Activated CD4-positive, alpha-beta T cell treated with anti-CD3 and anti-CD28 coated beads, Interleukin-2, amount 50 U/mL, for 24 hours (primary cell): ENCODE data around the gene TDRD1.

Experiments
- DNase-seq, 2 donors: peaks; one replicate each; pipeline ENCODE4 v3.0.0-alpha.2; 2020; ENCODE audit warnings: low read depth in 1 of 2, low spot score in 1 of 2

TDRD1 gene

DNA sequence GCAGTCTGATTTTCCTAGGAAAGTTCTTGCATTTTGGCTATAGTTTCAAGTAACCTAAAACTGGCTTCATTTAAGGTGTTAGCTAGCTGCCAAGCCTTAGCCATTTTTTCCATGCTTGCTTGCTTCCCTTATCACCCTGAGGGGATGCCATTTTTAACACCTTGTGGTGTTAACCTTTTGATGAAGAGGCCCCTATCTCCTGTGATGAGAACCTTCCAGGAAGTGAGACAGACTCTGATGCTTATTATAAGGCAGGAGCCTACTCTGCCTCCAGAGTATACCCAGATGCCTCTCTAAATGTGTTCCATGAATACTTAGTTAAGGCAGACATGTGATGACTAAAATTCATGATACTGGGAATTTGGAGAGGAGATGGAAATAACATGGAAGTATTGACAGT is 55.0 kb downstream of the TDRD1 start:
- DNase-seq: no peak

DNA sequence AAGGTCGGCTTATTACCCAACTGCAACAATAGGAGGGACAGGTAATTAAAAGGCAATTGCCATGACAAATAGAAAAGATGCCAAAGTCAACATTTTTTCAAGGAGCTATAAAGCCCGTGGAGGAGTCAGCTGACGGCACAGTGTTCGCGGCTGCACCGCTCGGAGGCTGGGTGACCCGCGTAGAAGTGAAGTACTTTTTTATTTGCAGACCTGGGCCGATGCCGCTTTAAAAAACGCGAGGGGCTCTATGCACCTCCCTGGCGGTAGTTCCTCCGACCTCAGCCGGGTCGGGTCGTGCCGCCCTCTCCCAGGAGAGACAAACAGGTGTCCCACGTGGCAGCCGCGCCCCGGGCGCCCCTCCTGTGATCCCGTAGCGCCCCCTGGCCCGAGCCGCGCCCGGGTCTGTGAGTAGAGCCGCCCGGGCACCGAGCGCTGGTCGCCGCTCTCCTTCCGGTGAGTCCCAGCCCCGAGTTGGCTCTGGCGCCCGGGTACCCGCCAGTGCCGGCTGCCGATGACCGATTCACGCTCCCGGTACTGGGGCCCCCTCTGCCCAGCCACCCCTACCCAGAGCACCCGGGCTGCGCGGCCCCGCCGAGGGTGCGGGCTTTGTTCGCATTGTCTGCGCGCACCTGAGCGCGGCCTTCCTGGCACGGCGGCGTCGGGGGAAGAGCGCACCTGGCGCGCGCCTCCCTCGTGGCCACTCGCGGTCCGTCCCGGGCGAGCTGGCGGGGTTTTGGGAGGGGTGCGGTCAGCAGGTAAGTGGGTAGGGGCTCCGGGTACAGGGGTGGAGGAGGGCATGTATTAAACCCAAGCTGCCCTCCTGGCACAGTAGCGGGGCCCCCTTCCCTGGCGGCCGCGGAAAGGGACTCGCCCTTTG is 60.2 kb downstream of the TDRD1 start, which contains the start of gene VWA2:
TSS of gene VWA2 (plus strand) at position 138 of the 877 bp plus-strand sequence. CDS start 9,460 bp downstream, outside the sequence.
- DNase-seq: peak in 1 of 2 donors; percentile 1

DNA sequence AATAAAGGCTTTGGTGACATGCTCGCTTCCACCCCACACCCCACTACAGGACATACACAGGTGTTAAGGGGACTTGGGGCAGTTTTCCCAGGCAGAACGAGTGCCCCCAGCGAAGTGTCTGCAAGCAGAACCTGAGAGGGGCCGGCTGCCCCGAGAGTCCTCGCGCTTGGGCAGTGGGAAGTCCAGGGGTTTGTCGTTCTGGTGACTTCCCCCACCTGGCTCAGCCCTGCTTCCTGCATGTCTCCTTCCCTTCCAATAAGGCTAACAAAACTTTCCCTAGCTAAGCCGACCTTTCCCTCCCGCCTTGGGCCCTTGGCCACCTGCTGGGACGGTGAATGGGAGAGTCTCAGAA is 60.8 kb downstream of the TDRD1 start:
- DNase-seq: no peak

DNA sequence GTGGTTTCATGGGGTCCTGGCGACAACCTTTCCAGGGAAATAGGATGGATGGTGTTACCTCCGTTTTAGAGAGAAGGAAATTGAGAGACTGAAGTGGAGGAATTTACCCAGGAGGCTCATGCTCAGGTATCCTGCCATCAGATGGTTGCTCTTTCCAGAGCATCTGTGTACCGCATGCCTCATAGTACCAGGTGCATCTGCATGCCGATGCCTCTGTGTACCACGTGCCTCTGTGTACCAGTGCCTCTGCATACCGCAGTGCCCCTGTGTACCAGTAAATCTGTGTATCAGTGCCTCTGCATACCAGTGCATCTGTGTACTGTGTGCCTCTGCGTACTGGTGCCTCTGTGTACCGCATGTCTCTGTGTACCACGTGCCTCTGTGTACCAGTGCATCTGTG is 63.1 kb downstream of the TDRD1 start:
- DNase-seq: no peak

DNA sequence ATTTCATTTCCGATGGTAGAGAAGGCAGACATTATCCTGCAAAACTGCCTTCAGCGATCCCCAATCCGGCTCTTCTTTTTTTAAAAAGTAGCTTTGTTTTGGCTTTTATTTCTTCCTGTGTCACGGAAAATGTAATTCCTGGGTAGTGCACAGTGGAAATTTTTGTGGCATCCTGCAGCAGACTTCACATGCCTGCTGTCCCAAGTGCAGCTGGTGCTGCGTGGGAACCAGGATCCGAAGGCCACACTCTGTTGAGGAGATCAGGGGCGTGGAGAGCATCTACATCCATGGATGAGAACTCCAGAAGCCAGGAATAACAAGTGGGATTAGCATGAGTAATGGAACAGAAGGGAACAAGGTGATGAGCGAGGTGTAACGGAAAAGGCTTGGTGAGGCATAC is 64.5 kb downstream of the TDRD1 start:
- no peak for DNase-seq

DNA sequence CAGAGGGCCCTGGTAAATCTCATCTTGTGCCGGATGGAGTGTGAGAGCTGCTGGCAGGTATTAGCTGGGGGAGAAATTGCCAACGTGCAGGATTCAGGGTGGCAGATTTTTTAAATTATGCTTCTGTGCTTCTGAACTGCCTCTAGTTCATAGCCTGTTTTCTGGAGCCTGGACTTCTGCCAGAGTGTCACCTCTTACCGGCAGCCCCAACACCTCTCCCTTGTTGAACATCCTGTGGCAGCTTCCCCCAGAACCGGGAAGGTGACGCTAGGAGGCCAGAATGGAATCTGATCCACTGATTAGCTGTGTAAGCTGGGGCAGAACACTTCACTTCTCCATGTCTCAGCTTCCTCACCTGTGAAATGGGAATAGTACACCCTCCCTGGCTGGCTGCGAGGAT is 65.0 kb downstream of the TDRD1 start:
- DNase-seq: no peak

DNA sequence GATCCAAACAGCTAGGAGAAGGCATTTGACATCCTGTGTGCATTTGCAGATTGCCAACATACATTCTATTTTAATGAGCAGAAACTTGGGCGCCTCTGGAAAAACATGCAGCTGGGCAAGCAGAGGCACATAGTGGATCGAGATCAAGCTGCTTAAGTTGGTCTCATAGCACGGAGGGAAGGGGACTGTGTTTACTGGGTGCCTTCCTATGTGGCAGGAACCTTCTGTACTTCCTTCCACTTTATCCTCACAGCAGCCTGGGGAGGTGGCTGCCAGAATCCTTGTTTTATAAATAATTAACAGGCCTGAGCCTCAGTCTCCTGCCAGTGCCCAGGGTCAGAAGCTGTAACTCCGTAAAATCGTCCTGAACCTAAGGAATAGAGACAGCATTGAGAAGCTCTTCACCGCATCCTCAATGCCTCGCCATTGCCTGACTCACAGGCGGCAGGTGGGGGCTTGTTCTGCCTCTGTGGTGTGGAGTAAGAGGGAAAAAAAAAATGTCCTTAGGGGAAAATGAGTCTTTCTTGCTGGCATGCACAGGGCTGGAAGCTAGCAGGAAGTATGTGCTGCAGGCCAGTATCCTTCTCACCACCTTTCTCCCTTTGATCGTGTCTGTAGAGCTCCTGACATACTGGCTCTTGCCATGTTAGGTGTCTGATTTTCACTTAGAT is 66.1 kb downstream of the TDRD1 start:
- DNase-seq: no peak

DNA sequence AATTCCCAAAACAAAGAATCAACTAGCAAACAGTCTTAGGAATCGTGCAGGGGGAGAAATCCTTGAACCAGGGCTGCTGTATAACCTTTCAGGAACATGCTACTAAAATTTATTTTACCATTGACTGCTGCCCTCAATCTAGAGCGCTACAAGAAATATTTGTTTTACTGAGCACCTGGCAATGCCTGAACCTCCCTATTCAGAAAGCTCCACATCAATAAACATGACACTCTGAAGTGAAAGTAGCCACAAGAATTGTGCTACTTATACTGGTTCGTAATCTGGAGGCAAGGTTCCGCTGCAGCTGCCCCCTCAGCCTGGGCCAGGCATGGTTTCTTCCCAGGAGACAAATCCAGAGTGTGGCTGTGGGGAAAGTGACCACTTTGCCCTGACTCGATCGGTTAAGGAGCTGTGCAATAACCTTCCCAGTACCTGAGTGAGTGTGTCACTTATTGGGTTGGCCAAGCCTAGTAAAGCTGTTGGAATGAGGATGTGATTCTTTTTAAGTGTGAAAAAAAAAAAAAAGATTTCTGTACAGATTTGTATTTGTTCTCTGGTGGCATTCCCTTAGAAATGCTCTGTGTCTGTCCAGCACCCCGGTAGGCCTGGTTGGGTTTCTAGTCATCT is 67.6 kb downstream of the TDRD1 start:
- no peak for DNase-seq

DNA sequence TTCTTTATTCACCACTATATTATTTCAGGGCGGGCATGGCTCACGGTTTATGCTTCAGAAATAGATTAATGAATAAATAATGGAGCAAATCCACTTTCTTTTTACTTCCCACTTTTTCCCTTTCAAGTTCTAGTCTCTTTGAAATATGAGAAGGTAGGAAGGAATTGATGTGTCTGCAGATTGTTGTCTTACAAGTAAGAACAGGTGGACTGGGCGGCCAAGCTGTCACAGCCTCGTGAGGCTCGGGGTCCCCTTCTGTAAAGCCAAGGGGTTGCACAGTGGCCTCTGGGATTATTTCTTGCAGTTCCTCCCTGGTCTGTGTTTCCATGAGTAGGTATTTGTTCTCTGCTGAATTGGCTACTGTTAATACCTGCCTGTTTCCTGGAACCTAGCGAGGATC is 71.1 kb downstream of the TDRD1 start:
- no peak for DNase-seq

DNA sequence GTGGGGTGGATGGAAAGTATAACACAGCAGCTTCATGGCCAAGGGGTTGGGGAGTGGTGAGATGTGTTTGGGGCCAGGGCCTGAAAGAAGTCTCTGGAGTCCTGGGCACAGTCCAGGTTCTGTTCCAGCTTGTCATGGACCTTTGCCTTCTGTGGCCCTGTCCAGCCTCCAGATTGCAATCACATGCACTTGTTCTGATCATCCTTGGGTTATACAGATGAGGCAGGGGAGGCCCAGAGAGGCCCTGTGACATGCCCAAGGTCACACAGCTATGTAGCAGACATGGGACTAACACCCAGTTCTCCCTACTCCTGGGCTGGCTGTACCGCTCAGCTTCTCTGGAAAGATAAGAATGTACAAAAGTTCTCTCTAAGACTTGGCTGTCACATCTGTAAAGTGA is 71.6 kb downstream of the TDRD1 start:
- DNase-seq: no peak

DNA sequence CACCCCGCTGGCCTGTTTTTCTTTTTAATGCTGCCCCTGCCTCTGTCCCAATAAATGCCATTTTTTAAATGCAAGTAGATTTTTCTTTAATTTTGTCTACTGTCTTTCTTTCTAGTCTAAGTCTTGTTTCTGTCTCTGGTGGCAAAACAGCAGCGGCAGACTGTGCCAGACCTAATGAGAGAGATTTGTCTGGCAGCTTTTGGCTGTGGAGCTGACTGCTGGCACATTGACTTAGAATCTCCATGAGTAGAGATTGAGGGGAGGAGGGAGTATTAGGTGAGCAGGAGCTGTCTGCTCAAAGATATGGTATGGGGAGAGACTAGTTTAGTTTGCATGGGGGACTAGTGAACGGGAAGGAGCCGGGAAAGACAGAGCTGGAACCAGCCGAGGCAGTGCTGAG is 72.9 kb downstream of the TDRD1 start:
- DNase-seq: no peak

DNA sequence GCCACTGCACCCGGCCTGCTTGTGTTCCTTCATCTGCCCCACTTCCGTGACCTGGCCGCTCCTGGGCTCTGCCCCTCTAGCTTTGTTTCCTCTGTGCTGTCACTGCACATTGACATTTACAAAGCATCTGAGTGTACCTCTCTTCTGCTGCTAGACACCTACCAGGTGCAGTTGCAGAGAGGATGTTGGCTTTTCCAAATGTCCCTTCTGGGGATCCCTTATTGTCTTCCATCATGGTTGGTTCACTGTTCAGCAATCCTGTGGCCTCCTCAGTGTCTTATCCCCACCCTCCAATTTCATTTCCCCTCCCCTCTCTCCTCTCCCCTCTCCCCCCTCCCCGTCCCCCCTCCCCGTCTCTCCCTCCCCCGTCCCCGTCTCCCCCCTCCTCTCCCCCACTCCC is 73.7 kb downstream of the TDRD1 start:
- no peak for DNase-seq

DNA sequence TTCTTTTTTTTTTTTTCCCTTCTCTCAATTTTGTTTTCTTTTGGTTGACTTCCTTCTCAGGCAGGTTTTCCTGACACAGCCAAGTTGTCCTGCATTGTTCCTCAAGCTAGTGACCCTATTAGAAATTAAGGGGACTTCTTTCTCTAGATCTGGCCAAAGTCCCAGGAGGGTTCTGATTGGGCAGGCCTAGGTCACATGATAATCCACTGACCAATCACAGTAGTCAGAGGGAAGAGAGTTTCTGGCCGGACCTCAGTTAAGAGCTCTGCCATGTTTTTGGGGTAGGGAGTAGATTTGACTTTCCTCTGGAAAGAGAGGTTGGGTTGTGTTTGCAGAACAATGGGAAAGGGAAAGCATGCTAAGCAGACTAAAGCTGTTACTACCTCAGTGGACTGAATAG is 76.1 kb downstream of the TDRD1 start:
- no peak for DNase-seq

DNA sequence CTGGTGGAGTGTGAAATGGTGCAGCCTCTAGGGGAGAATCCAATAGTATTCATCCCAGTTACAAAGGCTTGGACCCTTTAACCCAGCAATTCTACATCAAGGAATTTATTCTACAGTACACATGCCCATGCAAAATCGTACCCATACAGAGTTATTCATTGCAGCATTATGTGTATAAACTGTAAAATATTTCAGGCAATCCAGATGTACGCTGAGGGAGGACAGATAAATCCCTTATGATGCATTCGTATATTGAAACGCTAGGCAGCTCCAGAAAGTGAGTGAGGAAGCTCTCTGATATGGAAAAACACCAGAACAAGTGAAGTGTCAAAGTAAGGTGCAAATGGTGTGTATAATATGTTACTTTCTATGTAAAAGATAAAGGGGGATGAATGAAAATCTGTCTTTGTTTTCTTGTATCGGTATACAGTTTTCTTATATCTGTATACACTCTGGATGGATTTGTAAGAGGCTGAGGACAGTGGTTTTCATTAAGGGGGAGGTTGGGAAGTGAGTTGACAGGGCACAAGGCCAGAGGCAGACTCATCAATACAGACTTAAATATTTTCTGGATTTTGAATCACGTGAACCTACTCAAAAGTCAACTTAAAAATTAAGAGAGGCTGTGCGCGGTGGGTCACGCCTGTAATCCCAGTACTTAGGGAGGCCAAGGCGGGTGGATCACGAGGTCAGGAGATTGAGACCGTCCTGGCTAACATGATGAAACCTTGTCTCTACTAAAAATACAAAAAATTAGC is 77.0 kb downstream of the TDRD1 start:
- no peak for DNase-seq

DNA sequence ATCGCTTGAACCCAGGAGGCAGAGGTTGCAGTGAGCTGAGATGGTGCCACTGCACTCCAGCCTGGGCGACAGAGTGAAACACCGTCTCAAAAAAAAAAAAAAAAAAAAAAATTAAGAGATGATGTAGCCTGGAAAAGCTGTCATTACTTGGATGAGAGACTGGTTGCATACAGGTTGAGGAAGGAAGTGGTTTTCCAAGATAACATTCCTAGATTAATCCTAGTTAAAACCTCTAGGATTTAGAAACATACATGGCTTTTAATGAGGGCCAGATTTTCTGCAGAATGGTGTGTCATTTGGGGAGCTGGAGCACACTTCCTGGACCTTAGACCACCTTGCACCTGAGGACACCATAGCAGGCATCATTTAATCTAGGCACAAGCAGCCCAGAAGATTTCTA is 77.7 kb downstream of the TDRD1 start:
- no peak for DNase-seq

DNA sequence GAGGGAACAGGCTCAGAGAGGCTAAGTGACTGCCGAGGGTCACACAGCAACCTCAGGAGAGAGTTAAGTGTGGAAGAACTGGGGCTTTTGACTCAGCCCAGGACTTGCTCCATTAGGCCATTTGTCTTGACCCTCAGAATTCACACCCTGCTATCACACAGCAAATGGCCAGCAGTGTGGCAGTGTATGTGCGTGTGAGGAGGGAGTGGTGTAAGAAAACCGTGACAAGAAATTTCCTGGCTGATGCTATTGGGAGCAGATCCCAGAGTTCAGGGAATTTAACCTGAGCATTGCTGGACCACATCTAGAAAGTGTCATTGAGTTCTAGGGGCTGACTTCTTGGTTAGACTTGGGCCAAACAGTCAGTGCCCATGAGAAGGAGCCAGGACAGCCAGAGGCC is 78.3 kb downstream of the TDRD1 start:
- DNase-seq: no peak

DNA sequence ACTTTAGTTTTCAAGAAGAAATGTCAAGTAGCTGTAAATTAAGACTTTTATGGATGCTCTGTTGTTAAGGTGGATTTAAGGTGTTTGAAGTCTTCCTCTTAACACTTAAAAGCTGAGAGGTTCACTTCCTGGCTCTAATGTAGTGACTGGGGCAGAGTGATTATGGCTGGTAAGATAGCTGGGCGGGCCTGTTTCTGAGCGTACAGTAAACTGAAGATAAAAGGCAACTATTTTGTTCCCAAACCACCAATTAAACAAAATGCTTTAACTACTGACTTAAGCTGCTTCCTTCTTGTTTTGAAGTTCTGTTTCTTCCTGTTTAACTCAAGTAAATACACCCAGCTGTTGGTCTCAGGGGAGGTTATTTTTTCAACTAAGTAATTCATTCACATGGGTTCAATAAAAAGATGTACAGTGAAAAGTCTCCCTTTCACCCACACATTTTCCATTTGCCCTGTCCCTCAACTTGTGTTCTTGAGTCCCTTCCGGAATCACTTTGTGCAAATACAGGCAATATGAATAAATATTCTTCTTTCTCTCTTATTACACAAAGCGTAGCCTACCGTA is 79.2 kb downstream of the TDRD1 start:
- DNase-seq: no peak

DNA sequence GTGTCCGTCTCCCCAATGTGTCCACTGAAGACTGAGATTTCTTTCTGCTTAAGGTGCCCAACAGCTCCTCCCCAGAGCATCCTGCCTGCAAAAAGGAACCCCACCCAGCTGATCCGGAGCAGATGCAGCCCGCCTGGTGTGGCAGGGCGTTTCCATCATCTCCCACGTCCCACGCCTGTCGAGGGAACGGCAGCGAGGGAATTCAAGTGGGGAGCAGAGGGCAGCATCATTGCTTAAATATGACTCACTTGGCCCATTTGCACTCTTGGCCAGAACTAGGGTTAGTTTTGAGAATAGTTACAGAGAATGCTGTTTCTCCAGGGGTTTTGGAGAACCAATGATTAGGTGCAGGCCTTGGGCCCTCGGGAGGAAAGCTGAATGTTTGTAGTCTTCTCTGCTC is 80.7 kb downstream of the TDRD1 start:
- no peak for DNase-seq

DNA sequence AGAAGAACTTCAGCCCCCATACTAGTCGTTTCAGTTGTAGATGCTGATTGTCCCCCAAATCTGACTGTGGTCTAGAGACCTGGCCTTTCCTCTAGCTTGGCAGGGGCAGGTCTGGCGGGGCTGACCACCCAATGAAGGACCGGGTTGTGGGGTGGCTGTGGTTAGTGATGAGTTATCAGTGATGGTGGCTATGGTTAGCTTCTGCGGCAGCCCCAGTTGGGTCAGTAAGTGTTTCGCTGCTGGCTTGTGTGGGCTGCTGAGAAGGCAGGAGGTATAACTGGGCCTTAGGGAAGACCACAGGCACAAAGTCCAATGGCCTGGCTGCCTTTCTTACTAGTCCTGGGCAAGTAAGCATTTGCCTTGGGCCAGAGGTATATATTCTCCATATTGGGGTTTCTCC is 81.2 kb downstream of the TDRD1 start:
- no peak for DNase-seq

DNA sequence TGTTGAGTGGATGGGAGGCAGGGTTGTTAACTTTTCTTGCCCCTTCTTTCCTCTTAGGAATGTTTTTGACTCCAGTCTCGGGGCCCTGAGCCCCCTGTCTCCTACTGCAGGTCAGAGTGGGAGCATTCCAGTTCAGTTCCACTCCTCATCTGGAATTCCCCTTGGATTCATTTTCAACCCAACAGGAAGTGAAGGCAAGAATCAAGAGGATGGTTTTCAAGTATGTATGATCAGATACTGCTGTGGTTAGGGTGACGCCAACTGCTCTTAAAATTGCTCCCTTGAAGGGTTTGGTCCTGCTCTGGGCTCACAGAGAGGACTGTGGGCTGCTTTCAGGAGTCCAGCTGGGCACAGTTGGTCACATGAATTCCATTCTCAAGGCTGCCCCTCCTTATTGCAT is 81.9 kb downstream of the TDRD1 start:
- DNase-seq: no peak

DNA sequence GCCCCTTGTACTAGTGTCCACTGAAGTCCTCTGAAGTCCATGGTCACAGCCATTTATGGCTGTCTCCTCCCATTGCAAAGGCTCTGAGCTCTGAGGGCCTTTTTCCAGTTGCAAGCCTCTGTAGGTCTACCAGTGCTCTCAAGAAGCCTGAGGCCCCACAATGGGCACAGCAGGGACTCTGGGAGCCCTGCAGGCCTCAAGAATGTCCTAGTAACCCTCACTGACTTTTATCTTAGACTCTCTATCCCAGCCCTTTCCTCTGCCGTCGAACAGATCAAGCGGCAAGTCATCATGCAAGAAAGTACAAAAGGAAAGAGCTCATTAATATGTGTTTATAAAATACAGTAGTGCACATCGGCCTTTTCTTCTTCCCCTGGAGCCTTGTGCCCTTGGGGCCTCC is 83.3 kb downstream of the TDRD1 start:
- DNase-seq: no peak
